ENCODE results near the gene MAP2K1. TPM values are rescaled to one million over a fixed set of nuclear protein-coding genes. Genes with fewer than 3 reads are reported as not detected.
"Not testable (repeated sequence)": the region's sequence is repeated elsewhere in the genome, so short reads cannot be mapped to it uniquely, and the experiment has no call there.

Gene MAP2K1
- polyA plus RNA-seq, 1 donor (not counting 4 experiments of a cell fraction or from before 2014, with no cell fraction given): 73.8 TPM

DNA sequence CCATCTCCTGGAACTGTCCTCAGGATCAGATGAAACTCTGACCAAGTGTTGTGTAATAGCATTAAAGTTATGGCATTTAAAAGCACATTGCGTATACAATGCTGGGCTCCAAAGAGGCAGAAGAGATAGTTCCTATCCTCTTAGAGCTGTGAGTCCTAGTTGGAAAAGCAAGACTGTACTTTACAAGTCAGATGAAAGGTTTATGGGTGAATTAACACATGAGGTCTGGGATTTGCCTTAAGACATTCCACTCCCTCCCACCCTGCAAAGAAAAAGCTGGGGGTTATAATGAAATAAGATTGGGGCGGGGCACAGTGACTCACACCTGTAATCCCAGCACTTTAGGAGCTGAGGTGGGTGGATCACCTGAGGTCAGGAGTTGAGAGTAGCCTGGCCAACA lies 75.2 kb downstream of the MAP2K1 start:
- TF ChIP-seq, protein P1, sequence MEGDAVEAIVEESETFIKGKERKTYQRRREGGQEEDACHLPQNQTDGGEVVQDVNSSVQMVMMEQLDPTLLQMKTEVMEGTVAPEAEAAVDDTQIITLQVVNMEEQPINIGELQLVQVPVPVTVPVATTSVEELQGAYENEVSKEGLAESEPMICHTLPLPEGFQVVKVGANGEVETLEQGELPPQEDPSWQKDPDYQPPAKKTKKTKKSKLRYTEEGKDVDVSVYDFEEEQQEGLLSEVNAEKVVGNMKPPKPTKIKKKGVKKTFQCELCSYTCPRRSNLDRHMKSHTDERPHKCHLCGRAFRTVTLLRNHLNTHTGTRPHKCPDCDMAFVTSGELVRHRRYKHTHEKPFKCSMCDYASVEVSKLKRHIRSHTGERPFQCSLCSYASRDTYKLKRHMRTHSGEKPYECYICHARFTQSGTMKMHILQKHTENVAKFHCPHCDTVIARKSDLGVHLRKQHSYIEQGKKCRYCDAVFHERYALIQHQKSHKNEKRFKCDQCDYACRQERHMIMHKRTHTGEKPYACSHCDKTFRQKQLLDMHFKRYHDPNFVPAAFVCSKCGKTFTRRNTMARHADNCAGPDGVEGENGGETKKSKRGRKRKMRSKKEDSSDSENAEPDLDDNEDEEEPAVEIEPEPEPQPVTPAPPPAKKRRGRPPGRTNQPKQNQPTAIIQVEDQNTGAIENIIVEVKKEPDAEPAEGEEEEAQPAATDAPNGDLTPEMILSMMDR (optimal IDR thresholded peaks at IDR 0.05 in 1 of 3, IDR thresholded peaks at IDR 0.05 in 1 of 3, conservative IDR thresholded peaks at IDR 0.05 in 1 of 3; ENCODE audit: extremely low read depth in 1 of 3, insufficient read depth in 2 of 3, low read length in 3 of 3): no peak
- no peak for TF ChIP-seq EZH2 (IDR thresholded peaks at IDR 0.05; ENCODE audit: low read length)
- H3K9me1 ChIP-seq (ENCODE audit: control insufficient read depth, extremely low read depth, insufficient read depth, low read length): no peaks in the 10 kb centered on the region
- H3K27me3 ChIP-seq (ENCODE audit: control insufficient read depth, extremely low read depth, insufficient read depth, low read length): no peaks in the 10 kb centered on the region
- no peak overlapping the region for H2AFZ ChIP-seq (ENCODE audit: control insufficient read depth, low read length)
- DNase-seq (ENCODE audit: low read depth, low spot score) (no peak), FAIRE-seq (peak; percentile 92)
- H3K27ac ChIP-seq (ENCODE audit: control insufficient read depth, insufficient read depth, low read length): peak overlapping the region; percentile 82
- H3K4me1 ChIP-seq (ENCODE audit: control insufficient read depth, extremely low read depth, insufficient read depth, low read length): peaks cover 38% of the 10 kb centered on the region
- H3K79me2 ChIP-seq (ENCODE audit: control insufficient read depth, insufficient read depth, low read length): peaks cover 8% of the 10 kb centered on the region
- H3K4me3 ChIP-seq (ENCODE audit: control insufficient read depth in 2 of 3, extremely low read depth in 1 of 3, insufficient read depth in 2 of 3, low read depth in 1 of 3, low read length in 3 of 3): peak overlapping the region in 2 of 3 experiments; percentile 1 to 37
- peak overlapping the region; percentile 45 for H3K9ac ChIP-seq (ENCODE audit: control insufficient read depth, extremely low read depth, insufficient read depth, low read length)
- dilution Hi-C loops (cut with MboI; ENCODE audit: extremely low pct_ligation_motif_present, low sequenced_read_pairs): no loop called here
- H3K36me3 ChIP-seq (ENCODE audit: control insufficient read depth in 2 of 2, extremely low read depth in 1 of 2, insufficient read depth in 2 of 2, low read length in 2 of 2): peaks cover 1 to 8% of the 10 kb centered on the region in 2 experiments
- peak overlapping the region; percentile 60 for H3K4me2 ChIP-seq (ENCODE audit: control insufficient read depth, extremely low read depth, insufficient read depth, low read depth, low read length)
- no peaks in the 10 kb centered on the region for H3K9me3 ChIP-seq (ENCODE audit: control insufficient read depth, low read depth, low read length)
- no peaks in the 10 kb centered on the region for H4K20me1 ChIP-seq (ENCODE audit: control insufficient read depth, extremely low read depth, insufficient read depth, low read length)

DNA sequence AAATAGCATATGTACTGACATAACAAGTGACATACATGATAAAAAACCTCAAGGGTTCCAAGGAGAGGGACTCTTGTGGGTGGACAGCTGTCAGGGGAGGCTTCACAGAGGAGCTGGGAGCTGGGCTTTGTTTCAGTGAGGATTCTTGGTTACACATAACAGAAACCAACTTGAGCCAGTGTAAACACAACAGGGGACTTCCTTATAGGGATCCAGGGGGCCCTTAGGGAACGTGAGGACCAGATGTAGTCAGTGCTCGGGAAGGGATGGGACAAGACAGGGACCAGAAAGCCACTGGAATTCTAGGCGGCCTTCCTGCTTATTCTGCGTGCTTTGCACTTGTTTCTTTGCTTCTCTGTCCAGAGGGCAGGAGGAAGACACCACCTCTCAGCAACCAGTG lies 75.9 kb downstream of the MAP2K1 start:
- peaks cover 1 to 8% of the 10 kb centered on the region in 2 experiments for H3K36me3 ChIP-seq (ENCODE audit: control insufficient read depth in 2 of 2, extremely low read depth in 1 of 2, insufficient read depth in 2 of 2, low read length in 2 of 2)
- TF ChIP-seq, protein P1 (optimal IDR thresholded peaks at IDR 0.05 in 1 of 3, IDR thresholded peaks at IDR 0.05 in 1 of 3, conservative IDR thresholded peaks at IDR 0.05 in 1 of 3; ENCODE audit: extremely low read depth in 1 of 3, insufficient read depth in 2 of 3, low read length in 3 of 3): no peak
- no peak for TF ChIP-seq EZH2 (IDR thresholded peaks at IDR 0.05; ENCODE audit: low read length)
- H3K27ac ChIP-seq (ENCODE audit: control insufficient read depth, insufficient read depth, low read length): peak overlapping the region; percentile 5
- DNase-seq (ENCODE audit: low read depth, low spot score) (no peak), FAIRE-seq (no peak)
- no peak overlapping the region for H3K9ac ChIP-seq (ENCODE audit: control insufficient read depth, extremely low read depth, insufficient read depth, low read length)
- no peaks in the 10 kb centered on the region for H3K9me3 ChIP-seq (ENCODE audit: control insufficient read depth, low read depth, low read length)
- H3K4me2 ChIP-seq (ENCODE audit: control insufficient read depth, extremely low read depth, insufficient read depth, low read depth, low read length): no peak overlapping the region
- peaks cover 38% of the 10 kb centered on the region for H3K4me1 ChIP-seq (ENCODE audit: control insufficient read depth, extremely low read depth, insufficient read depth, low read length)
- no peak overlapping the region for H3K4me3 ChIP-seq (ENCODE audit: control insufficient read depth in 2 of 3, extremely low read depth in 1 of 3, insufficient read depth in 2 of 3, low read depth in 1 of 3, low read length in 3 of 3)
- H3K9me1 ChIP-seq (ENCODE audit: control insufficient read depth, extremely low read depth, insufficient read depth, low read length): no peaks in the 10 kb centered on the region
- H3K27me3 ChIP-seq (ENCODE audit: control insufficient read depth, extremely low read depth, insufficient read depth, low read length): no peaks in the 10 kb centered on the region
- dilution Hi-C loops (cut with MboI; ENCODE audit: extremely low pct_ligation_motif_present, low sequenced_read_pairs): no loop called here
- H4K20me1 ChIP-seq (ENCODE audit: control insufficient read depth, extremely low read depth, insufficient read depth, low read length): no peaks in the 10 kb centered on the region
- H3K79me2 ChIP-seq (ENCODE audit: control insufficient read depth, insufficient read depth, low read length): peaks cover 8% of the 10 kb centered on the region
- H2AFZ ChIP-seq (ENCODE audit: control insufficient read depth, low read length): no peak overlapping the region

- H3K4me1 ChIP-seq (ENCODE audit: control insufficient read depth, extremely low read depth, insufficient read depth, low read length): peaks cover 20% of the 10 kb centered on the region
- H3K79me2 ChIP-seq (ENCODE audit: control insufficient read depth, insufficient read depth, low read length); H3K4me3 ChIP-seq (ENCODE audit: control insufficient read depth in 2 of 3, extremely low read depth in 1 of 3, insufficient read depth in 2 of 3, low read depth in 1 of 3, low read length in 3 of 3); dilution Hi-C loops (cut with MboI; ENCODE audit: extremely low pct_ligation_motif_present, low sequenced_read_pairs); DNase-seq (ENCODE audit: low read depth, low spot score); H3K9me1 ChIP-seq (ENCODE audit: control insufficient read depth, extremely low read depth, insufficient read depth, low read length); H3K36me3 ChIP-seq (ENCODE audit: control insufficient read depth in 2 of 2, extremely low read depth in 1 of 2, insufficient read depth in 2 of 2, low read length in 2 of 2); H3K4me2 ChIP-seq (ENCODE audit: control insufficient read depth, extremely low read depth, insufficient read depth, low read depth, low read length); H2AFZ ChIP-seq (ENCODE audit: control insufficient read depth, low read length); H3K27me3 ChIP-seq (ENCODE audit: control insufficient read depth, extremely low read depth, insufficient read depth, low read length); H3K9ac ChIP-seq (ENCODE audit: control insufficient read depth, extremely low read depth, insufficient read depth, low read length); H3K9me3 ChIP-seq (ENCODE audit: control insufficient read depth, low read depth, low read length); FAIRE-seq; H3K27ac ChIP-seq (ENCODE audit: control insufficient read depth, insufficient read depth, low read length); H4K20me1 ChIP-seq (ENCODE audit: control insufficient read depth, extremely low read depth, insufficient read depth, low read length): not testable (repeated sequence)
Observed at GRCh38 chr15:66465294-66465693, 78.6 kb downstream of the MAP2K1 start.
